GM11168 (cell line): ENCODE results near the gene DCTD.

Experiments used
- in situ Hi-C: fragments of 300-500 bp; cut with MboI; formaldehyde crosslinking; loops from one replicate; pipeline ENCODE4 v1.12.0; 2022; ENCODE audit warnings: low sequenced_read_pairs; ENCODE audit not compliant: unreplicated experiment

Gene DCTD

DNA sequence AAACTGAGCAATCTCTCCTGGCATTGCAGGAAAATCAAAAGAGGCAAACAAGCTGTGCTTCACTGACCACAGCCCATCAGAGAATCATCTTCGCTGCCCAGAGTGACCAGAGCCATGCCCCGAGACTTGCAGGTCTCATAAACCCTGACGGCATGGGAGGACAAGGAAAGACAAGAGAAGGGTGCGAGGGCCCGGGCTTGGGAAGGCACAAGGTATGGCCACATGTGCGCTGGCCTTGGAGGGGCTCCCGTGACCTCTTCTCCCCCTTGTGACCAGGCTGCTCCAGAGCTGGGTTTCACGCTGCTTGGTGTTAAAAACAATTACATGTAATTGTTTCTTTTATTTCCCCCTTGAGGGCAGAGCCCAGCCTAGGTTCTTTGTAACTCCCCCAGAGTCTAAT lies 20.8 kb downstream of the DCTD start:
- in situ Hi-C loops = no loop called here

DNA sequence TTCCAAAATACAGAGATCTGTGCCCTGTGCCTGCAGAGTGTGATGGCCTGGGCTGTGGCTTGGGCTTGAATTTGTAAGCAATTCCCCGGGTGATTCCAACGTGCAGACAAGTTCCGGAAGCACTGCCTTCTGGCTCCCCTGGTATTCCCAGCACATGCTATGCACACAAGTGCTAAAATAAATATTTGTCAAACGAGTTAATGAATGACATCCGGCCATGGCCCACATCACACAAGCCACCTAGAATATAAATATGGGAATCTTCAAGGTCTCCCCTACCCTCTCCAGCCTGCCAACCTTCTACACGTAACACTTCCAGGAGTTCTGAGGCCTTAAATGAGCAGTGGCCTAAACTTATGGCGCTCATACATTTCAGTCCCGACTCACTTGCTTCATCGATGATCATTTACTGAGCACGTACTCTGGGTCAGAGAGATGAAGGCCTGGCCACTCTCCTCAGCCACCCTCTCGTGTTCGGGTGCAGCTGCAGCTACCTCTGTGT lies 21.3 kb downstream of the DCTD start:
- in situ Hi-C loops = no loop called here

DNA sequence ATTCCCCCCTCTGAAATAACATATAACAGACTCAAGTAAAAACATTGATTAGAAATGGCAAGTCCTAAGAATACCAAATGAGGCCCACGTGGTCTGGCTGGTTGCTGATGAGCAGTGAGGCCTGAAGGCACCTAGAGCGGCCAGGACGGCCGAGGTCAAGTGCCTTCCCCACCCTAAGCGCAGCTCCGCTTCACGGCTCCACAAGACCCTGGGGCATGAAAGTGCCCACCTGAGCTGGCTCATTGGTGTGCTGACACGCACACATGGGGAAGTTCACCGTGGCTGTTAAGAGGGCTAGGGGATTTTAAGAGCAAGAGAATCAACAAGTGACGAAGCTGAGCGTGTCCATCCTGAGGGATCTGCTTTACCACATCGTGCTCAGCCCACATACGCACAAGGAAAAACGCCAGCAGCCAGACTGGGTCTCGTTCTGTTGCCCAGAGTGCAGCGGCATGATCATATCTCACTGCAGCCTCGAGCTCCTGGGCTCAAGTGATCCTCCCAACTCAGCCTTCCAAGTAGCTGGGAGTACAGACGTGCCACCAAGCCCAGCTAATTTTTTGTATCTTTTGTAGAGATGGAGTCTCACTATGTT lies 22.4 kb downstream of the DCTD start:
- in situ Hi-C loops = no loop called here

DNA sequence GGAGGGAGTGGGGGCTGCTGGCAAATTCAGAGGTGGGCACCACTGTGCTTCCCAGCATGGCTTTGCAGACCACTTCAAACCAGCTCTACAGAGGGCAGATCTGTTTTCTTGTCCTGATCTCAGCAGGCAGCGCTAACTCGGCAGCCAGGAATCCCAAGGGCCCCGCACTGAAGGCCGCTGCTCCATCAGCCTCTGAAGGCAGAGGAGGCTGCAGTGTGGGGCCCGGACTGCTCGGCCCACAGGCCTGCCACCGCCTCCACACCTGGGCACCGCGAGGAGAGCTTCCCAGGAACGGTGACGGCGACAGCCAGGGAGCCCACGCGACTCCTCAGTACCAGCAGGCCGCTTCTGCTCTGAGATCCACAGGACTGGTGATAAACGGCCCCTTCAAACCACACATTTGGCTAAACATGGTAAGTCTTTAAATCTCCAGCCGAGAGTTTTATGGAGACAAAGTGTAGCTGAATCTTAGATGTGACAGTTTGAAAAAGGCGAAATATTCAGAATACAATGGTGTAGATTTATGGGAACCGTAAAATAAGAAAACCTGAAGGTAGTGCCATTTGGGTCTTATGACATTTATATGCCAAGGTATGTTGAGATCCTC lies 23.6 kb downstream of the DCTD start:
- in situ Hi-C loops = no loop called here

DNA sequence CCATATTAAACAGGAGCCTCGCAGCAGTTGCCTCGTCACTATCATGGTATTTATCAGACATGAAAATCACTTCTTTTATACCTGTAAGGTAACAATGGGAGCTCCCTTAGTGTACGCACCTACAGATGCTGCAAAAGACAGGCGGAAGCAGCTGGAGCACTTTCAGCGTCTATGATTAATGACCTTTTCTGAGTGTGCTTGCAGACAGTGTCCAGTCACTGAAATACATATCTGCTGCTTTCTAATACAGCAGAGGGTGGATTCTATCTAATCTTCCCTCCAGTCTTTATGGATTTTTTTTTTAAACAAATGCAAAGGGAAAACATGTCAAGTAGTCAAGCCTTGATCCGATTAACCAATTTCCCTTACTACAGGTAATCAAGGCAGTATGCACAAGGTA lies 24.1 kb downstream of the DCTD start:
- in situ Hi-C loops = no loop called here

DNA sequence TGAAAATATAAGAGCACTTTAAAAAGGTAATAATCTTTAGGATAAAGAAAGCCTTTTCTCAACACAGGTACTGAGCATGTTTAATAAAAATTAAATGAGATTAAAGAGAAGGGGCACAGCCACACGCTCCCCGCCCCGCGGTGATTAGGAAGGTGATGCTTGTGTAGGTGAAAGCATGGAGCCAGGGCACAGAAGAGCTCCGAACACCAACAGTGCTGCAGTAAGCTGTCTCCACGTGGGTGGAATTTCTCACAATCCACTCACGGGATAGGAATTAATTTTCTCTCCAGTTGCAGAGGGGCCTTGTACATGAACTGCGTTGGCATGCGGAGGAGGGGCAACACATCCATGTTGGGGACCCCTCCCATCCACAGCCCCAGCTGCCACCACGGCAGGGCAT lies 27.0 kb downstream of the DCTD start:
- in situ Hi-C loops = no loop called here

DNA sequence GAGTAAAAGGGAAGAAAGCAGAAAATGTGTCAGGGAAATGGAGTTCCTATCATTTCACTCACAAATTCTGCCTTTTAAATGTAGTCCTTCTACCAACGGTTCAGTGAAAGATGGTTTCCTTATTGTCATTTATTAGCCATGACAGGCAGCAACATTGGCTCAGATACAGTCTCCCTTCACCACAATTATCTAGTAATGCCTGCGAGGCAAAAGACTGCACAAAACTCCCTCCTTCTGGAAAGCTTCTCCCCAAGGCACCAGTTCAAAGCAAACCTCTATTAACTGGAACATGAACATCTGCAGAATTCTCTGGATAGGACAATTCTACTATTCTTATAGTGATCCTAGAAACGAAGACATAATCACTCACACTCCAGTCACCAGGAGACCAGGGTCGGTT lies 28.3 kb downstream of the DCTD start:
- in situ Hi-C loops = no loop called here

DNA sequence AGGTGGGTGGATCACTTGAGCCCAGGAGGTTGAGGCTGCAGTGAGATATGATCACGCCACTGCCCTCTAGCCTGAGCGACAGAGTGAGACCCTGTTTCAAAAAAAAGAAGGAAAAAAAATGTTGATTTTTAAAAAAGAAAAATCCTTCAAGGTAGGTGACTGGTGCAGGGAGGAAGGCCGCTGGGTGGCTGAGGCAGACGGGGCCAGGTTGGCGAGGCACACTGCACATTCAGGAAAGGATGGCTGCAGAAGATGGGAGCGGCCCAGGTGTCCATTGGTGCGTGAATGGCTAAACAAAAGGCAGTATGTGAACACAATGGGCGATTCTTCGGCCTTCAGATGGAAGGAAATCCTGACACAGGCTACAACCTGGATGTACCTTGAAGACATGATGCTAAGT lies 30.4 kb downstream of the DCTD start:
- in situ Hi-C loops = no loop called here

DNA sequence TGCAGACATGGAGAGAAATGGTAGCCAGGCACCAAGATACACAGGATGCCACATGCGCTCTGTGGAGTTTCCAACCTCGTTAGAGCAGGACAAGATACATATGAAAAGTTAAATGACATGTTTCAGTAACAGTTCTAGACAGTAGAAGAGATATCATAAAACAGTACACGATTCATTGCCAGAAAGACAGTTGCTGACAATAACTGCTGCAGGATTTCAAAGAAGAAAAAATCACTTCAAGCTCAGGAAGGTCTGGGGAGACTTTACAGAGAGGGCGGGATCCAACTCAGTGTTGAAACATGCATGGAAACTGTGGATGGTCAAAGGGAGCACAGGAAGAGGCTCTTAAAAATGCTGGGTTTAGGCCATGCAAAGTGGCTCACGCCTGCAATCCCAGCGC lies 31.0 kb downstream of the DCTD start:
- in situ Hi-C loops = no loop called here

DNA sequence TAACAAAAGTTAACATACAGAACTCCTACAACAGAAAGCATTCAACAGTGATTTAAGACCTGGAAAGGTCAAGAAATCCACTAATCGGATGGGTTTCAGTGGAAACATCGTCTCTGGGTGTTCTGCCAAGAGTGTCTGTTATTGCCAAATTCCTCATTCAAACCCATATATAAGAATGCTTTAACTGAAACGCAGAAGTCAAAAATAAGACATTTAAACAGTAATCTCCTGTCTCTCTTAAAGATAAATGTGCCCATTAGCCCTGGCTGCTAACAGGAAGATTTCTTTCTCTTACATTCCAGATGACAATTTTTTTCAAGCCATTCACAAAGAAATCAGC lies 31.5 kb downstream of the DCTD start:
- in situ Hi-C loops = no loop called here

DNA sequence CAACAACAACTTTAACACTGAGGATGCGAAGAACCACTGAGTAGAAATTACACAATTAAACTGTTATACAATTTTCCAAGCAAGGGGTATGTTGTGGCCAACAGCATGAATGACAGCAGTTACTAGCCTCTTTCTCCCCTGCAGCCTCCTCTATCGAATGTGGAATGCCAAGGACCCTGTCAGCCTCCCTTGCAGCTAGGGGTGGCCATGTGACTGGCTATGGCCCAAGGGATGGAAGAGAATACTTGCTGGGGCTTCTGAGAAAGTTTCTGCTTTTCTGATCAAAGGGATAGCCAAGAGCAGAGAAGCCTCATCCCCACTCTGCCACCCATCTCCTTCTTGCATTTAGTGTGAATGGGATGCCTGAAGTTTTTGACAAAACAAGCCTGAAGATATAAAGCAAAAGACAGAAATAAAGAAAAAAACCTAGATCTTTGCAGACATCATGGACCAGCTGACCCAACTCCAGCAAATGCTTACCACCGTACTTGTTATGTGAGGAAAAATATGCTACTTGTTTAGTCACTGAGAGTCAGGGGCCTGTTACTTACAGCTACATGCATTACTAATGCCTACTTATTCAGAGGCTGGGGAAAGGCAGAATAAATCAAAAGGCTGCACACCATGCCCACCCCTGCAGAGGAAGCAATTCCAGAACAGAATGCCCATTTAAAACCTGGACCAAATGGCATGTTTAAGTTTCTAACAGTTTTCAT lies 32.0 kb downstream of the DCTD start:
- in situ Hi-C loops = no loop called here

DNA sequence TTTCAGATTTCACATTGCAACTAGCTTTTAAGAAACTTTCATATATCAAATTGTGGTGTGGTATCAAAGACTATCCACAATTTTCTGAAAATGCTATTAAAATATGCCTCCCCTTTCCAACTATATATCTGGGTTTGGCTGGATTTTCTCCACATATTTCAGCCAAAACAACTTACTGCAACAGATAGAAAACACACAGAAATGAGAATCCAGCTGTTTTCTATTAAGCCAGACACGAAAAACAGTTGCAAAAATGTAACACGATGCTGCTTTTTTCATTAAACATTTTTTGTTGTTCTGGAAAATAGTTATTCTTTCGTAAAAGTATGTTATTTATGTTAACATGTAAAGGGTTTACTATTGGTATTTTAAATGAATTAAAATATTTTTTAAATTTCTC lies 33.1 kb downstream of the DCTD start:
- in situ Hi-C loops = no loop called here

DNA sequence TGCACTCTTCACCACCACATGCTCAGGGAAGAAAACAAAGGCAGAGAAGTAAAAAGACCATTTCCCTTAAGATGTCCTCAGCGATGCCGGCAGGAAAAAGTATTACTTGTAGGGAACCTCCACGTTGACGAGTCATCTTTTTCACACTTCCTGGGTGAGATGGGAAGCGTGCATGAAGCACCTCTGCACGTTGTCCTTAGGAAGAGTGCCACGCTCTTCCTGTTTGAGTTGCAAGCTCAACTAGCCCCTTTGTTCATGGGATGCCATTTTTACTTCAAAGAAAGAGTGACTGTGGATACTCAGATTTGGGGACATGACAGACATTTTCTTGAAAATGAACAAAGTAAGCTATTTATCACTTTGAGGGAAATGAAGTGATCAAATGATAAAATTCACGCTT lies 33.8 kb downstream of the DCTD start:
- in situ Hi-C loops = no loop called here

DNA sequence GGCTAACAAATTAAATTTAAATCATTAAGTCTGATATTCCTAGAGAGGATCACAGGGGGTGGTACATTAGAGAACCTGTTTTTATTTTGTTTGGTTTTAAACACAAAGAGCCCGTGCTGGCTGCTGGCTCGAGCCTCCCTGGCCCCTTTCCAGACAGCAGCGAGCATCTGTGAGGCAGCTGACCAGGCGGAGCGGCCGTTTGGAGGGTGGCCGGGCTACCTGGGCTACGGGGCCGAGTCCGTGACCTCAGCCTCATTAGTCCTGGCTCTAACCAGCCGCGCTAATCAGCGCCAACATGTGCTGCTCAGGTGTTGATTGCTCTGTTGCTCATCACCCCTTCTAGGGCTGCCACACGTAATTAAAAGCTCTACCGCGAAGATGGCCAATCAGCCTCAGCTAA lies 35.3 kb downstream of the DCTD start:
- in situ Hi-C loops = no loop called here

DNA sequence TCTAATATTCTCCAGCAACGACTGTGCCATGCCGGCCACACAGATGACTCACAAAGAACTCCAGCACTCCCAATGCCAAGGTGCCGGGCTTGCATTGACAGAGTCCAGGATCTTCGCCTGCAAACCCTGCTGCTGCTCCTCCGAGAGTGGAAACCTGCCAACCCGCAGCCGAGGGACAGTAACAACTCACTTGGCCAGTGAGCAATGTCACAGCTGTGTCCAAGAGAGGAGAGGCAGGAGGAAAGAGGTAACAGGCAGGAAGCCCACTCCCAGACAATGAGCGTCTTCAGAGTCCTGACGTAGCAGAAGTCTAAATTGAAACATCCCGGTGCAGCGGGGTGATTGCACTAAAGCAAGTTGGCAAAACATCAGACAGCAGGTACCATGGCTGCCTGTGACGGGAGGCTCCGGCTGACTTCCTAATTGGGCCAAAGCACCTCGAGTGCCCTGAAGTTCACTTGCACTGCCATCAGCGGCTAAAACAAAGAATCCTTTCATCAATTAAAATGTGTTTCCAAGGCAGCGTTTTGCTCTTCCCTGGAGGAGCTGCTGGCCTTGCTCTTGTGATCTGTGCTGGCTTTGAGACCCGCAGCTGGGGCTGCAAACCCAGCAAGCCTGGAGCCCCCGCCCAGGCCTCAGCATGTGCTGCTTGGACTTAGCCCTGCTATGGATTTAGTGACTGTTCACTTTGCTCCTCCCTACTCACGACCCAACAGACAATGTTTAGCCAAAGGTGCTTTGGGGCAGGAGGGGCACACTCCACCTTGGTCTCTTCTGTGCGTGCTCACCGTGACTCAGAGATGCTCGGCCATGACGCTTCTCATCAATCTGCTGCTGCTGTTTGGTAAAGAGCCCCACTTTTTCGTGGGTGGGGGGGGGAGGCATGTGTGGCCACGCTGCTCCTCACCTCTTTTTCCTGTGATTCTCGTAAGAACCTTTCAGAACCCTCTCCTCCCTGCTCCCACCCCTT lies 36.5 kb downstream of the DCTD start:
- in situ Hi-C loops = no loop called here

DNA sequence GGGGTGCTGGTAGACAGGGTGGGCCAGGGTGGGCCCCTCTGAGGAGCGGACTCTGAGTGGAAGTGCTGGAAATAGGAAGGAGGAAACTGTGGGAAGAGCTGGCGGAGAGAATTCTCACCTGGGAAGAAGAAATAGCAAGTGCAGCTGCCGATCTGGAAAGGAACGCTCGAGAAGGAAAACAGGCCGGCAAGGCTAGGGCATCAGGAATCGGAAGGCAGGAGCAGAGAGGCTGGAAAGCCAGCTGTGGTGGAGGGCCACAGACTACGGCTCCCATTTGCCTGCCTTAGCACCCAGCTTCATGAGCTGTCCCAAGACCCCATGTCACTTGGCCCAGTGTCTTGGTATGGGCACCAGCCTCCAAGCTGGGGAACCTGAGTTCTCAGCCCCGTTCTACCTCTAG lies 37.3 kb downstream of the DCTD start:
- in situ Hi-C loops = no loop called here

DNA sequence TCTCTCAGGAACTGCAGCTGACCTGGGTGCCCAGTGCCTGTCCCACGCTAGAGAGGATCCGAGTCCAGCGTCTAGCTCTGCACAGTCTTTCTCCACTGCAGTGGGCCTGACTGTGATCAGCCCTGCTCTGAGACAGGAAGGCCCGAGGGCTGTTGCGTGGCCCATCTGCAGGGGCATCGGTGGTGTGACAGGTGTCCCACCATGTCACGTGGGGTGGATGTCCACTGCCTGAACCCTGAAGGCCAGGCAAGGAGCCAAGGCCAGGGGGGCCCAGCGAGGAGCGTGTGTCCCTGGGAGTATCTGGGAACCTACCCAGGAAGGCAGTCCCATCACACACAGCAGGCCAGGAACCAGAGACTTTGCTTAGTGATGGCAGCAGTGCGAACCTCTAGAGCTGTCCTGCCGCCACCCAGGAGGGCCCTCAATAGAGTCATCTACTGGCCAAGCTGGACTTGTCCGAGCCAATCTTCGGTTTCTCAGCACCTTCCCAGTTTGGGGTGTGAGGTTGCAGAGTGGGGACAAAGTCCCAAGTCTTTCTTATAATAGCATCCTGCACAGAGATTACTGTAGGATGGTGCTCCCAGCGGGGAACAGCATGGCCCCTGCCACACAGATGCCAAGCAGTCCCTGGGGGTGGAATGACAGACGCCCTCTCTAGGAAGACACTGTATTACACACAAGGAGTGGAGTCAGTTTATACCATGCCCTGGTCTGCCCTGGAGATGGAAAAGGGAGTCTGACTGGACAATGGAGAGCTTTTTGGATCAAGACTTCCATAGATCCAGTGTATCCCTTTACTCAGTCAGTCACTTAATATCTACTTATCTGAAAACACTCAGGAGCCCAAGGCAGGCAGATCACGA lies 38.3 kb downstream of the DCTD start:
- in situ Hi-C loops = no loop called here

DNA sequence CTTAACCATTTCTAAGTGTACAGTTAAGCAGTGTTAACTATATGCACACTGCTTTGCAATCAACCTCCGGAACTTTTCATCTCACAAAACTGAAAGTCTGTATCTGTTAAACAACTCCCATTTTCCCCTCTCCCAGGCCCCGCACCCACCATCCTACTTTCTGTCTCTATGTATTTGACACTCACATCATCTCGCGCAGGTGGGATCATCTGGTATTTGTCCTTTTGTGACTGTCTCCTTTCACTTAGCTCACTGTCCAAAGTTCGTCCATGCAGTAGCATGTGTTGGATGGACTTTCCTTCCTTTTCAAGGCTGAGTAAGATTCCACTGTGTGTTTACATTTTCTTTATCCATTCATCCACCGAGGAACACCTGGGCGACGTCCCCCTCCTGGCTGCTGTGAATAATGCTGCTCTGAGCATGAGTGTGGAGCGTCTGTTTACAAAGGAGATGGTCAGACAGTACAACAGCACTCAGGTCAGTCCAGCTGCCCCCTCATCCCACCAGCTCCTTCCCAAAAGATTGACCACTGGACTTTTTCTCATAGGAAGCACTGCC lies 39.8 kb downstream of the DCTD start:
- in situ Hi-C loops = no loop called here

DNA sequence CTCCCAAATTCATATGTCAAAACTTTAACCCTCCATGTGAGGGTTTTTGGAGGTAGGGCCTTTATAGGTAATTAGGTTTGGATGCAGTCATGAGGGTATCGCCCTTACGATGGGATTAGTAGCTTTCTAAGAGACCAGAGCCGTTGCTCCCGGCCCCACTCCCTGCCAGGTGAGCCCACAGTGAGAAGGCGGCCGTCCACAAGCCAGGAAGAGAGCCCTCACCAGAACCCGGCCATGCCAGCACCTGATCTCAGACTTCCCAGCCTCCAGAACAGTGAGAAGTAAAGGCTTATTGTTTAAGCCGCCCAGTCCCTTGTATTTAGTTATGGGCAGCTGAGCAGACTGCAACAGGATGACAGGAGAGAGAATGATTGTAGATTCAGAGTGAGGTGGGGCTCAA lies 40.8 kb downstream of the DCTD start:
- in situ Hi-C loops = no loop called here
